Tibial nerve (tissue), 4 donors: ENCODE measurements around the gene RNF14.

Experiments used
- EP300 ChIP-seq, 2 donors: sonication (generic); formaldehyde crosslinking; IDR thresholded peaks; one replicate each; pipeline ENCODE4 v1.6.1; 2017; ENCODE audit warnings: antibody characterized with exemption in 2 of 2, mild to moderate bottlenecking in 1 of 2
- POLR2A ChIP-seq, 2 donors: fragments of 450-650 bp; IDR thresholded peaks; one replicate each; pipeline ENCODE4 v1.6.1; 2017; ENCODE audit warnings: antibody characterized with exemption in 2 of 2, mild to moderate bottlenecking in 2 of 2, moderate library complexity in 2 of 2
- TF ChIP-seq, protein P1 (sequence below), 5 experiments: fragments of 200-600 bp in 3 of 5; fragments of 450-650 bp in 2 of 5; sonication (generic) in 3 of 5; IDR thresholded peaks; one replicate each; pipeline ENCODE4 v1.5.1; 2016 to 2019; ENCODE audit warnings: antibody characterized with exemption in 5 of 5, mild to moderate bottlenecking in 3 of 5, moderate library complexity in 2 of 5

DNA sequence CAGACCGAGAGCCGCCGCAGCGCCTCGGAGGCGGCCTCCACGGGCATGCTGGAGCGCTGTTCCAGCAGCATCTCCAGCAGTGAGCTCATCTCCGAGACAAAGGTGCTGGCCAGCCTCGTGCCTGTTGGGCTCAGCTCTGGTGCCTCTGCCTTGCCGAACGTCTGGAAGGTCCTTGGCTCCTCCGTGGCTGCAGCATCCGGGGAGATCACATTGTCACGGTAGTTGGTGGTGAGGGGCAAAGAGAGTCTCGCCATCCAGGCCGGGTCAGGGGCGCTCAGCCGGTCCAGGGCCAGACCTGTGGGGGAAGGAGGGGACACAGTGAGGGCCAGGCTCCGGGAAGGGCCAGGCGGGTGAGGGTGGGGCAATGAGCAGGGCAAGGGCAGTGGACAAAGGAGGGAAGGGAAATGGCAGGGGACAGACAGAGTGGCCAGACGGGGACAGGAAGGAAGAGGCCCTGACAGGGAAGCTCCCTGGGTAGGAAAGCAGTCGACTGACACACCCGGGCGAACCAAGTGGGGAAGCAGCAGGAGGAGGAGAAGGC lies 23.3 kb upstream of the RNF14 start:
- TF ChIP-seq, protein P1, sequence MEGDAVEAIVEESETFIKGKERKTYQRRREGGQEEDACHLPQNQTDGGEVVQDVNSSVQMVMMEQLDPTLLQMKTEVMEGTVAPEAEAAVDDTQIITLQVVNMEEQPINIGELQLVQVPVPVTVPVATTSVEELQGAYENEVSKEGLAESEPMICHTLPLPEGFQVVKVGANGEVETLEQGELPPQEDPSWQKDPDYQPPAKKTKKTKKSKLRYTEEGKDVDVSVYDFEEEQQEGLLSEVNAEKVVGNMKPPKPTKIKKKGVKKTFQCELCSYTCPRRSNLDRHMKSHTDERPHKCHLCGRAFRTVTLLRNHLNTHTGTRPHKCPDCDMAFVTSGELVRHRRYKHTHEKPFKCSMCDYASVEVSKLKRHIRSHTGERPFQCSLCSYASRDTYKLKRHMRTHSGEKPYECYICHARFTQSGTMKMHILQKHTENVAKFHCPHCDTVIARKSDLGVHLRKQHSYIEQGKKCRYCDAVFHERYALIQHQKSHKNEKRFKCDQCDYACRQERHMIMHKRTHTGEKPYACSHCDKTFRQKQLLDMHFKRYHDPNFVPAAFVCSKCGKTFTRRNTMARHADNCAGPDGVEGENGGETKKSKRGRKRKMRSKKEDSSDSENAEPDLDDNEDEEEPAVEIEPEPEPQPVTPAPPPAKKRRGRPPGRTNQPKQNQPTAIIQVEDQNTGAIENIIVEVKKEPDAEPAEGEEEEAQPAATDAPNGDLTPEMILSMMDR (IDR thresholded peaks at IDR 0.05): no peak
- TF ChIP-seq POLR2A (IDR thresholded peaks at IDR 0.05): no peak
- TF ChIP-seq EP300 (IDR thresholded peaks at IDR 0.05): peak in 1 of 2 donors; percentile 10
